DMS153 treated with DMSO at 0.1 percent for 48 hours (cell line): ENCODE data around the gene HSPG2.

Experiments
- DNase-seq: peaks from one replicate; lab custom pipeline; 2025; ENCODE audit not compliant: unreplicated experiment; lab: John Stamatoyannopoulos, UW

The HSPG2 gene

GRCh38 chr1:21774835-21775549, 162.1 kb downstream of the HSPG2 start:
- no peak for DNase-seq

GRCh38 chr1:21773585-21773984, 163.5 kb downstream of the HSPG2 start:
- no peak for DNase-seq
